Tibial nerve (tissue), 4 donors: ENCODE data around the gene ARHGEF17. TPM values are rescaled to one million over a fixed set of nuclear protein-coding genes. Genes with fewer than 3 reads are reported as not detected.
"Not testable (repeated sequence)": the region's sequence is repeated elsewhere in the genome, so short reads cannot be mapped to it uniquely, and the experiment has no call there.

Experiments used
- DNase-seq, 2 donors: peaks; one replicate each; pipeline ENCODE4 v3.0.0-alpha.2; 2019; ENCODE audit warnings: low spot score in 2 of 2
- H3K27ac ChIP-seq, 4 donors: fragments of 200-600 bp; sonication (generic) in 3 of 4; one replicate each; pipeline ENCODE4 v1.5.1; 2017 to 2019; ENCODE audit warnings: mild to moderate bottlenecking in 1 of 4
- H3K27me3 ChIP-seq, 2 donors: fragments of 200-600 bp; sonication (generic) in 1 of 2; one replicate each; pipeline versions ENCODE4 v1.5.1 to v1.6.0; 2017 to 2019
- H3K36me3 ChIP-seq, 3 donors: fragments of 200-600 bp; sonication (generic); one replicate each; pipeline ENCODE4 v1.5.1; 2018 to 2019
- H3K4me1 ChIP-seq, 4 donors: fragments of 200-600 bp; sonication (generic) in 3 of 4; one replicate each; pipeline ENCODE4 v1.5.1; 2017 to 2019
- H3K4me3 ChIP-seq, 4 donors: fragments of 200-600 bp; sonication (generic) in 3 of 4; one replicate each; pipeline ENCODE4 v1.5.1; 2017 to 2019; ENCODE audit warnings: mild to moderate bottlenecking in 1 of 4, moderate library complexity in 1 of 4
- H3K9me3 ChIP-seq, 4 donors: fragments of 200-600 bp; sonication (generic) in 3 of 4; one replicate each; pipeline ENCODE4 v1.5.1; 2017 to 2019
- CTCF ChIP-seq, 5 experiments: fragments of 200-600 bp in 3 of 5; fragments of 450-650 bp in 2 of 5; sonication (generic) in 3 of 5; IDR thresholded peaks; one replicate each; pipeline ENCODE4 v1.5.1; 2016 to 2019; ENCODE audit warnings: antibody characterized with exemption in 5 of 5, mild to moderate bottlenecking in 3 of 5, moderate library complexity in 2 of 5
- EP300 ChIP-seq, 2 donors: sonication (generic); formaldehyde crosslinking; IDR thresholded peaks; one replicate each; pipeline ENCODE4 v1.6.1; 2017; ENCODE audit warnings: antibody characterized with exemption in 2 of 2, mild to moderate bottlenecking in 1 of 2
- POLR2A ChIP-seq, 2 donors: fragments of 450-650 bp; IDR thresholded peaks; one replicate each; pipeline ENCODE4 v1.6.1; 2017; ENCODE audit warnings: antibody characterized with exemption in 2 of 2, mild to moderate bottlenecking in 2 of 2, moderate library complexity in 2 of 2
- WGBS, 2 donors: methylation state at CpG; one replicate each; pipeline ENCODE4 v1.1.5; 2018; 5-methylcytosine and 5-hydroxymethylcytosine counted together
- total RNA-seq, 4 donors: library from RNA; depleted of rRNA; stranded (reverse); fragments of >200 nt; gene quantifications; one replicate each; pipeline ENCODE4 v1.1.0, GENCODE V29; 2016

The ARHGEF17 gene
- total RNA-seq, 4 donors from 2014 or later = 102 to 135 (median 112) TPM

- Histone ChIP-seq H3K27ac (no peak overlapping the region), H3K4me1 (peaks cover 0 to 7% (median 3%) of the 10 kb centered on the region in 4 donors), H3K36me3 (no peaks in the 10 kb centered on the region), H3K27me3 (peaks cover 0 to 2% of the 10 kb centered on the region in 2 donors), H3K9me3 (no peaks in the 10 kb centered on the region), H3K4me3 (no peak overlapping the region)
- DNase-seq = no peak
- 77 to 83% methylated on average over 18 of the region's 18 CpGs for WGBS, 2 donors
- no peak for TF ChIP-seq CTCF (IDR thresholded peaks at IDR 0.05)
- no peak for TF ChIP-seq POLR2A (IDR thresholded peaks at IDR 0.05)
- no peak for TF ChIP-seq EP300 (IDR thresholded peaks at IDR 0.05)
Measured at GRCh38 chr11:73270855-73271477, 37.1 kb upstream of the ARHGEF17 start.

- not testable (repeated sequence) for DNase-seq, H3K36me3 ChIP-seq, H3K9me3 ChIP-seq, H3K4me1 ChIP-seq, H3K27ac ChIP-seq, H3K27me3 ChIP-seq, H3K4me3 ChIP-seq
- WGBS, 2 donors = 80% methylated on average over 10 of the region's 10 CpGs
Measured at GRCh38 chr11:73271478-73271865, 36.6 kb upstream of the ARHGEF17 start.

- Histone ChIP-seq H3K9me3 (no peaks in the 10 kb centered on the region), H3K4me1 (peaks cover 0 to 7% (median 3%) of the 10 kb centered on the region in 4 donors), H3K4me3 (peak within 1 kb of the TSS in 1 of 4 donors; percentile 32), H3K27me3 (no peaks in the 10 kb centered on the region), H3K36me3 (no peaks in the 10 kb centered on the region), H3K27ac (peak within 1 kb of the TSS in 1 of 4 donors; percentile 22)
- DNase-seq = peak in 1 of 2 donors; percentile 32
- no peak for TF ChIP-seq POLR2A (IDR thresholded peaks at IDR 0.05)
- peak in 1 of 2 donors; percentile 22 for TF ChIP-seq EP300 (IDR thresholded peaks at IDR 0.05)
- 76 to 83% methylated on average over 17 of the region's 17 CpGs for WGBS, 2 donors
Measured at GRCh38 chr11:73271936-73272679, 36.0 kb upstream of the ARHGEF17 start, which contains the start of gene P2RY6. P2RY6 (plus strand) TSS chr11:73272338; CDS start chr11:73296519, 24,181 bp downstream.

- H3K4me1 ChIP-seq = peaks cover 0 to 7% (median 3%) of the 10 kb centered on the region in 4 donors
- no peaks in the 10 kb centered on the region for H3K27me3 ChIP-seq
- H3K9me3 ChIP-seq = no peaks in the 10 kb centered on the region
- DNase-seq = no peak
- peak overlapping the region in 1 of 4 donors; percentile 32 for H3K4me3 ChIP-seq
- WGBS, 2 donors = 84 to 93% methylated on average over 7 of the region's 7 CpGs
- H3K36me3 ChIP-seq = no peaks in the 10 kb centered on the region
- peak overlapping the region in 1 of 4 donors; percentile 22 for H3K27ac ChIP-seq
- TF ChIP-seq POLR2A (IDR thresholded peaks at IDR 0.05) (no peak), EP300 (IDR thresholded peaks at IDR 0.05) (no peak), CTCF (IDR thresholded peaks at IDR 0.05) (no peak)
Measured at GRCh38 chr11:73272680-73273038, 35.4 kb upstream of the ARHGEF17 start.

- Histone ChIP-seq H3K4me1 (peaks cover 0 to 7% (median 3%) of the 10 kb centered on the region in 4 donors), H3K27me3 (no peaks in the 10 kb centered on the region), H3K36me3 (no peaks in the 10 kb centered on the region), H3K9me3 (no peaks in the 10 kb centered on the region), H3K4me3 (peak overlapping the region in 1 of 4 donors; percentile 32), H3K27ac (no peak overlapping the region)
- no peak for TF ChIP-seq EP300 (IDR thresholded peaks at IDR 0.05)
- no peak for TF ChIP-seq CTCF (IDR thresholded peaks at IDR 0.05)
- peak in 1 of 2 donors; percentile 9 for DNase-seq
- 54 to 56% methylated on average over 8 of the region's 8 CpGs for WGBS, 2 donors
Measured at GRCh38 chr11:73273222-73273895, 34.7 kb upstream of the ARHGEF17 start.

- peak overlapping the region in 1 of 4 donors; percentile 24 for H3K27ac ChIP-seq
Measured at GRCh38 chr11:73274191-73274590, 33.9 kb upstream of the ARHGEF17 start.

More at GRCh38 chr11:73274191-73274590, 33.9 kb upstream of the ARHGEF17 start:
- H3K36me3 ChIP-seq, H3K4me1 ChIP-seq, H3K4me3 ChIP-seq, H3K27me3 ChIP-seq, DNase-seq, H3K9me3 ChIP-seq: not testable (repeated sequence)
- WGBS, 2 donors = 72 to 77% methylated on average over 4 of the region's 4 CpGs
